ENCODE results near the gene UBE2I. TPM values are rescaled to one million over a fixed set of nuclear protein-coding genes. Genes with fewer than 3 reads are reported as not detected.

Gene UBE2I
- total RNA-seq, 1 experiment from 2014 or later: 71.3 TPM

DNA sequence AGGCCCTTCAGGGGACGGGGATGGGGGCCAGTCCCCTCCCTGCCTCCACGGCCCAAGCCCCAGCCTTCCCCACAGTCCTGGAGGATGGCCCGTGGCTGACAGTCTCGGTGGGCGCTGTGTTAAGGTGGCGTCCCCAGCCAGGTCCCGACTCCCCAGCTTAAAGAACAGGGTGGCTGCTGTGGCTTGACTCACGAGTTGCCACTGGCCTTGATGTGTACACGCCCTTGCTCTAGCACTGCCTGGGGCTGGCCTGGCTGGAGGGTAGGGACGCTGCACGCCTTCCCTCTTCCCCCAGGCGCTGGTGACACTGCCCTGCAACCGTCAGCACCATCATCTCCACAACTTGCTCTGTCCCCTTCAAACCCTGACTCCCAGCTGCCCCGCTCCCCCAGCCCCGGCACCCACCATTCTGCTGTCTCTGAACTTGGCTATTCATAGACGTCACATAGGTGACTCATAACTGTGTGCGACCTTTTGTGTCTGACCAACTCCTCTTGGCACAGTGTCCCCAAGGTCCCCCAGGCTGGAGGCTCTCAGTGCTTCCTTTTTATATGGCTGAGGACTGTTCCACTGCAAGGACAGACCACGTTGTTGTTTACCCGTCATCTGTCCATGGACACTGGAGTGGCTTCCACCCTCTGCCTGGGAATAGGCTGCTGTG lies 48.6 kb downstream of the UBE2I start:
- H3K4me1 ChIP-seq (ENCODE audit: insufficient read depth, low read length): peaks cover 9% of the 10 kb centered on the region; the same call in 1 of the 2 replicates
- no peaks in the 10 kb centered on the region for H3K9me3 ChIP-seq (ENCODE audit: low read length)
- DNase-seq (peak; percentile 29), ATAC-seq (peak; percentile 79)
- H3K27ac ChIP-seq (ENCODE audit: low read length): peak overlapping the region; percentile 18
- H3K36me3 ChIP-seq (ENCODE audit: low read depth, low read length): peaks cover 8% of the 10 kb centered on the region; the same call in 1 of the 2 replicates
- H3K9me2 ChIP-seq (replicated peaks; ENCODE audit: low read length): no peaks in the 10 kb centered on the region
- BruUV-seq (replicated peaks): no TSS peak
- H3K4me3 ChIP-seq (ENCODE audit: low read length): no peak overlapping the region
- CTCF ChIA-PET: no interaction called here
- no peaks in the 10 kb centered on the region for H3K27me3 ChIP-seq (ENCODE audit: low read length)
- no peaks in the 10 kb centered on the region for H4K20me1 ChIP-seq (ENCODE audit: low read length)
- TF ChIP-seq, protein P1, sequence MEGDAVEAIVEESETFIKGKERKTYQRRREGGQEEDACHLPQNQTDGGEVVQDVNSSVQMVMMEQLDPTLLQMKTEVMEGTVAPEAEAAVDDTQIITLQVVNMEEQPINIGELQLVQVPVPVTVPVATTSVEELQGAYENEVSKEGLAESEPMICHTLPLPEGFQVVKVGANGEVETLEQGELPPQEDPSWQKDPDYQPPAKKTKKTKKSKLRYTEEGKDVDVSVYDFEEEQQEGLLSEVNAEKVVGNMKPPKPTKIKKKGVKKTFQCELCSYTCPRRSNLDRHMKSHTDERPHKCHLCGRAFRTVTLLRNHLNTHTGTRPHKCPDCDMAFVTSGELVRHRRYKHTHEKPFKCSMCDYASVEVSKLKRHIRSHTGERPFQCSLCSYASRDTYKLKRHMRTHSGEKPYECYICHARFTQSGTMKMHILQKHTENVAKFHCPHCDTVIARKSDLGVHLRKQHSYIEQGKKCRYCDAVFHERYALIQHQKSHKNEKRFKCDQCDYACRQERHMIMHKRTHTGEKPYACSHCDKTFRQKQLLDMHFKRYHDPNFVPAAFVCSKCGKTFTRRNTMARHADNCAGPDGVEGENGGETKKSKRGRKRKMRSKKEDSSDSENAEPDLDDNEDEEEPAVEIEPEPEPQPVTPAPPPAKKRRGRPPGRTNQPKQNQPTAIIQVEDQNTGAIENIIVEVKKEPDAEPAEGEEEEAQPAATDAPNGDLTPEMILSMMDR (conservative IDR thresholded peaks at IDR 0.05; ENCODE audit: low read depth, low read length): no peak
- no peak for TF ChIP-seq EZH2phosphoT487 (IDR thresholded peaks at IDR 0.05; ENCODE audit: borderline replicate concordance, low read length)
- no peak for TF ChIP-seq EZH2 (IDR thresholded peaks at IDR 0.05; ENCODE audit: low read length, unreplicated experiment)
- H2AFZ ChIP-seq (ENCODE audit: low read length): no peak overlapping the region
- H3K9ac ChIP-seq (ENCODE audit: low read length): no peak overlapping the region
- intact Hi-C loops (cut with micrococcal nuclease): no loop called here
- H3F3A ChIP-seq (ENCODE audit: low read length, unreplicated experiment): no peaks in the 10 kb centered on the region
- 0 out of 2 replicates have a peak overlapping the region, but pooled peaks have one; percentile 6 for H3K4me2 ChIP-seq (ENCODE audit: low read length)
- H3K79me2 ChIP-seq (ENCODE audit: low read length): peaks cover 80% of the 10 kb centered on the region
- POLR2A ChIA-PET (ENCODE audit: unreplicated experiment): no interaction called here

GRCh38 chr16:1361685-1362360 lies 52.4 kb downstream of the UBE2I start:
- Histone ChIP-seq H3K79me2 (ENCODE audit: low read length) (peaks cover 52% of the 10 kb centered on the region), H3K9me3 (ENCODE audit: low read length) (no peaks in the 10 kb centered on the region), H3K27me3 (ENCODE audit: low read length) (no peaks in the 10 kb centered on the region), H3K36me3 (ENCODE audit: low read depth, low read length) (peaks cover 18% of the 10 kb centered on the region), H3K27ac (ENCODE audit: low read length) (no peak overlapping the region), H3K4me3 (ENCODE audit: low read length) (no peak overlapping the region), H3K4me1 (ENCODE audit: insufficient read depth, low read length) (peaks cover 9% of the 10 kb centered on the region; the same call in 1 of the 2 replicates), H3K9ac (ENCODE audit: low read length) (no peak overlapping the region), H3K9me2 (replicated peaks; ENCODE audit: low read length) (no peaks in the 10 kb centered on the region), H4K20me1 (ENCODE audit: low read length) (no peaks in the 10 kb centered on the region), H3K4me2 (ENCODE audit: low read length) (no peak overlapping the region), H2AFZ (ENCODE audit: low read length) (no peak overlapping the region), H3F3A (ENCODE audit: low read length, unreplicated experiment) (no peaks in the 10 kb centered on the region)
- intact Hi-C loops (cut with micrococcal nuclease): no loop called here
- ChIA-PET POLR2A (ENCODE audit: unreplicated experiment) (no interaction called here), CTCF (no interaction called here)
- no peak for ATAC-seq
- no TSS peak for BruUV-seq (replicated peaks)
- DNase-seq: no peak
- no peak for TF ChIP-seq EZH2phosphoT487 (IDR thresholded peaks at IDR 0.05; ENCODE audit: borderline replicate concordance, low read length)
- TF ChIP-seq EZH2 (IDR thresholded peaks at IDR 0.05; ENCODE audit: low read length, unreplicated experiment): no peak
- TF ChIP-seq, protein P1 (conservative IDR thresholded peaks at IDR 0.05; ENCODE audit: low read depth, low read length): no peak

GRCh38 chr16:1362807-1363206 lies 53.4 kb downstream of the UBE2I start:
- Histone ChIP-seq H3K79me2 (ENCODE audit: low read length) (peaks cover 49% of the 10 kb centered on the region), H3K9me3 (ENCODE audit: low read length) (no peaks in the 10 kb centered on the region), H3K4me3 (ENCODE audit: low read length) (no peak overlapping the region), H3F3A (ENCODE audit: low read length, unreplicated experiment) (no peaks in the 10 kb centered on the region), H2AFZ (ENCODE audit: low read length) (no peak overlapping the region), H4K20me1 (ENCODE audit: low read length) (no peaks in the 10 kb centered on the region), H3K36me3 (ENCODE audit: low read depth, low read length) (peaks cover 18% of the 10 kb centered on the region), H3K9ac (ENCODE audit: low read length) (no peak overlapping the region), H3K27ac (ENCODE audit: low read length) (no peak overlapping the region), H3K9me2 (replicated peaks; ENCODE audit: low read length) (no peaks in the 10 kb centered on the region), H3K4me1 (ENCODE audit: insufficient read depth, low read length) (peaks cover 8% of the 10 kb centered on the region; the same call in 1 of the 2 replicates), H3K27me3 (ENCODE audit: low read length) (no peaks in the 10 kb centered on the region), H3K4me2 (ENCODE audit: low read length) (no peak overlapping the region)
- DNase-seq (no peak), ATAC-seq (no peak)
- TSS peak; percentile 71 for BruUV-seq (replicated peaks)
- CTCF ChIA-PET: no interaction called here
- POLR2A ChIA-PET (ENCODE audit: unreplicated experiment): no interaction called here
- intact Hi-C loops (cut with micrococcal nuclease): no loop called here
- TF ChIP-seq, protein P1 (conservative IDR thresholded peaks at IDR 0.05; ENCODE audit: low read depth, low read length): no peak
- TF ChIP-seq EZH2 (IDR thresholded peaks at IDR 0.05; ENCODE audit: low read length, unreplicated experiment) (no peak), EZH2phosphoT487 (IDR thresholded peaks at IDR 0.05; ENCODE audit: borderline replicate concordance, low read length) (no peak)

Measured in PC-3 (cell line).